NCI-H774 (cell line): Measurements from ENCODE around the gene ZSWIM9.
A peak's percentile ranks its signal among the peaks of the same experiment; 100 is the strongest.

Source experiments
- DNase-seq: peaks from one replicate; lab custom pipeline; 2025; lab: John Stamatoyannopoulos, UW

Gene ZSWIM9

GRCh38 chr19:48169939-48170803, at the start of gene ZSWIM9, which contains the start of gene LIG1:
ZSWIM9 (plus strand) TSS chr19:48170680; CDS start chr19:48171803, 1,123 bp downstream.
LIG1 (minus strand) TSS chr19:48170344; CDS start chr19:48165566, 4,778 bp downstream.
- DNase-seq: peak; percentile 90

GRCh38 chr19:48121066-48121465, 49.4 kb upstream of the ZSWIM9 start:
- no peak for DNase-seq

- no peak for DNase-seq
Observed at GRCh38 chr19:48121909-48122371, 48.5 kb upstream of the ZSWIM9 start.

GRCh38 chr19:48122421-48122820, 48.1 kb upstream of the ZSWIM9 start:
- DNase-seq: no peak

GRCh38 chr19:48123907-48124651, 46.4 kb upstream of the ZSWIM9 start:
- no peak for DNase-seq

GRCh38 chr19:48127561-48127960, 42.9 kb upstream of the ZSWIM9 start:
- no peak for DNase-seq

- no peak for DNase-seq
Observed at GRCh38 chr19:48133094-48133493, 37.4 kb upstream of the ZSWIM9 start.

- no peak for DNase-seq
Observed at GRCh38 chr19:48135411-48135810, 35.1 kb upstream of the ZSWIM9 start.

GRCh38 chr19:48136547-48136946, 33.9 kb upstream of the ZSWIM9 start:
- DNase-seq: no peak

GRCh38 chr19:48137411-48137810, 33.1 kb upstream of the ZSWIM9 start:
- DNase-seq: no peak

- DNase-seq: no peak
Observed at GRCh38 chr19:48139053-48139452, 31.4 kb upstream of the ZSWIM9 start.

- DNase-seq: no peak
Observed at GRCh38 chr19:48147597-48148175, 22.8 kb upstream of the ZSWIM9 start.

GRCh38 chr19:48148576-48148975, 21.9 kb upstream of the ZSWIM9 start:
- DNase-seq: no peak

- no peak for DNase-seq
Observed at GRCh38 chr19:48149430-48149829, 21.1 kb upstream of the ZSWIM9 start.

GRCh38 chr19:48152551-48152950, 17.9 kb upstream of the ZSWIM9 start:
- DNase-seq: peak; percentile 10

- no peak for DNase-seq
Observed at GRCh38 chr19:48154003-48154402, 16.5 kb upstream of the ZSWIM9 start.

GRCh38 chr19:48158210-48158790, 12.2 kb upstream of the ZSWIM9 start:
- no peak for DNase-seq

- no peak for DNase-seq
Observed at GRCh38 chr19:48168689-48169088, 1.8 kb upstream of the ZSWIM9 start.

GRCh38 chr19:48169578-48169938, 922 bp upstream of the ZSWIM9 start:
- DNase-seq: peak; percentile 80

GRCh38 chr19:48170817-48171347, 402 bp downstream of the ZSWIM9 start:
- DNase-seq: no peak

GRCh38 chr19:48171710-48172109, 1.2 kb downstream of the ZSWIM9 start:
- DNase-seq: no peak

- DNase-seq: no peak
Observed at GRCh38 chr19:48174445-48175030, 4.1 kb downstream of the ZSWIM9 start.
